HEK293 (cell line): ENCODE data around the gene HSPB6.

Experiments used
- CTCF ChIA-PET: fragments of 350-600 bp; formaldehyde crosslinking; extraction: SDS; loops from one replicate; lab custom pipeline; 2021; ENCODE audit warnings: antibody characterized with exemption; lab: Yijun Ruan, JAX
- POLR2A ChIA-PET: fragments of 300-600 bp; formaldehyde crosslinking; extraction: SDS; loops from one replicate; lab custom pipeline; 2020; ENCODE audit warnings: antibody characterized with exemption, inconsistent platforms; lab: Yijun Ruan, JAX
- H3K27ac ChIP-seq: fragments of 200-500 bp; sonication (Bioruptor generic); 2 replicates; pipeline ENCODE4 v1.5.1; 2014; ENCODE audit warnings: low read depth, low read length, control low read depth, inconsistent platforms; ENCODE audit errors: extremely low read depth
- H3K36me3 ChIP-seq, 2 experiments: fragments of 200-500 bp in 1 of 2; sonication (Bioruptor generic) in 1 of 2; 1 replicate in 1 of 2; 2 replicates in 1 of 2; pipeline ENCODE4 v1.5.1; 2014 to 2017; ENCODE audit warnings: inconsistent platforms in 2 of 2, low read length in 2 of 2; ENCODE audit not compliant: control insufficient read depth in 2 of 2, insufficient read depth in 1 of 2
- H3K4me1 ChIP-seq: fragments of 200-500 bp; sonication (Bioruptor generic); 2 replicates; pipeline ENCODE4 v1.5.1; 2014; ENCODE audit warnings: mild to moderate bottlenecking, low read length, inconsistent platforms; ENCODE audit not compliant: control insufficient read depth, insufficient read depth
- H3K4me3 ChIP-seq: 2 replicates; pipeline ENCODE4 v1.5.1; 2011; ENCODE audit warnings: low read depth, mild to moderate bottlenecking, control low read depth, low read length, moderate library complexity
- H3K9me3 ChIP-seq: fragments of 200-500 bp; sonication (Bioruptor generic); 2 replicates; pipeline ENCODE4 v1.5.1; 2014; ENCODE audit warnings: low read depth, low read length, inconsistent platforms; ENCODE audit not compliant: control insufficient read depth, insufficient read depth
- BCL11A ChIP-seq: fragments of 450-650 bp; formaldehyde crosslinking; IDR thresholded peaks from 2 replicates; pipeline ENCODE4 v1.5.1; 2016; ENCODE audit warnings: low read depth, missing biosample characterization, missing genetic modification characterization
- PRDM4 ChIP-seq: fragments of 450-650 bp; formaldehyde crosslinking; IDR thresholded peaks from 2 replicates; pipeline ENCODE4 v1.5.1; 2017; ENCODE audit warnings: missing biosample characterization, missing genetic modification characterization
- REST ChIP-seq: fragments of 450-650 bp; formaldehyde crosslinking; IDR thresholded peaks from 2 replicates; pipeline ENCODE4 v1.5.1; 2016; ENCODE audit warnings: missing biosample characterization, missing genetic modification characterization
- YY1 ChIP-seq: fragments of 450-650 bp; formaldehyde crosslinking; IDR thresholded peaks from 2 replicates; pipeline ENCODE4 v1.5.1; 2018; ENCODE audit warnings: missing biosample characterization, missing genetic modification characterization
- ZBTB17 ChIP-seq: fragments of 450-650 bp; formaldehyde crosslinking; IDR thresholded peaks from 2 replicates; pipeline ENCODE4 v1.5.1; 2016; ENCODE audit warnings: missing biosample characterization, missing genetic modification characterization
- ZFHX2 ChIP-seq: fragments of 450-650 bp; formaldehyde crosslinking; conservative IDR thresholded peaks from 2 replicates; pipeline ENCODE4 v1.5.1; 2016; ENCODE audit warnings: missing biosample characterization, missing genetic modification characterization
- ZIC2 ChIP-seq: fragments of 450-650 bp; formaldehyde crosslinking; IDR thresholded peaks from 2 replicates; pipeline ENCODE4 v1.5.1; 2016; ENCODE audit warnings: missing biosample characterization, missing genetic modification characterization
- ZNF404 ChIP-seq: fragments of 450-650 bp; formaldehyde crosslinking; IDR thresholded peaks from 2 replicates; pipeline ENCODE4 v1.5.1; 2017; ENCODE audit warnings: missing biosample characterization, missing genetic modification characterization
- ZNF416 ChIP-seq: fragments of 450-650 bp; formaldehyde crosslinking; IDR thresholded peaks from 2 replicates; pipeline ENCODE4 v1.5.1; 2016; ENCODE audit warnings: missing biosample characterization, missing genetic modification characterization
- ZNF473 ChIP-seq: fragments of 450-650 bp; formaldehyde crosslinking; IDR thresholded peaks from 2 replicates; pipeline ENCODE4 v1.5.1; 2017; ENCODE audit warnings: missing biosample characterization, missing genetic modification characterization
- ZNF639 ChIP-seq: fragments of 450-650 bp; formaldehyde crosslinking; IDR thresholded peaks from 2 replicates; pipeline ENCODE4 v1.5.1; 2016; ENCODE audit warnings: missing biosample characterization, missing genetic modification characterization
- ZNF658 ChIP-seq: fragments of 450-650 bp; formaldehyde crosslinking; IDR thresholded peaks from 2 replicates; pipeline ENCODE4; 2016; ENCODE audit warnings: missing biosample characterization, missing genetic modification characterization
- TF ChIP-seq, protein P1 (sequence below): fragments of 450-650 bp; formaldehyde crosslinking; IDR thresholded peaks from 2 replicates; pipeline ENCODE4 v1.5.1; 2016; ENCODE audit warnings: missing biosample characterization, missing genetic modification characterization, borderline replicate concordance
- TF ChIP-seq, protein P2 (sequence below): fragments of 450-650 bp; formaldehyde crosslinking; IDR thresholded peaks from 2 replicates; pipeline ENCODE4; 2016; ENCODE audit warnings: missing biosample characterization, missing genetic modification characterization

The HSPB6 gene

GRCh38 chr19:35760711-35761349 is 4.0 kb upstream of the HSPB6 start (continued):
- no peak for TF ChIP-seq YY1 (tag by site-specific recombination)

GRCh38 chr19:35759697-35760096 is 2.9 kb upstream of the HSPB6 start:
- peaks cover 15% of the 10 kb centered on the region for H3K4me1 ChIP-seq
- H3K4me3 ChIP-seq, result no peak overlapping the region
- peaks cover 56 to 63% of the 10 kb centered on the region in 2 experiments for H3K36me3 ChIP-seq
- POLR2A ChIA-PET, result interaction anchor here (0.6 to 4.7 kb wide), 5 partner anchors 9 to 24 kb away, joined by 3 to 29 read pairs (median 6); partner anchors contain the start of genes LIN37, PSENEN and U2AF1L4
- TF ChIP-seq ZFHX2 (tag by site-specific recombination) (no peak), ZNF658 (tag by site-specific recombination) (no peak), ZNF473 (tag by site-specific recombination) (peak; percentile 50; the same call in 1 of the 2 replicates), REST (no peak), ZNF416 (tag by site-specific recombination) (0 out of 2 replicates have a peak, but pooled peaks have one; percentile 12), ZIC2 (tag by site-specific recombination) (0 out of 2 replicates have a peak, but pooled peaks have one; percentile 21)
- TF ChIP-seq, protein P1, sequence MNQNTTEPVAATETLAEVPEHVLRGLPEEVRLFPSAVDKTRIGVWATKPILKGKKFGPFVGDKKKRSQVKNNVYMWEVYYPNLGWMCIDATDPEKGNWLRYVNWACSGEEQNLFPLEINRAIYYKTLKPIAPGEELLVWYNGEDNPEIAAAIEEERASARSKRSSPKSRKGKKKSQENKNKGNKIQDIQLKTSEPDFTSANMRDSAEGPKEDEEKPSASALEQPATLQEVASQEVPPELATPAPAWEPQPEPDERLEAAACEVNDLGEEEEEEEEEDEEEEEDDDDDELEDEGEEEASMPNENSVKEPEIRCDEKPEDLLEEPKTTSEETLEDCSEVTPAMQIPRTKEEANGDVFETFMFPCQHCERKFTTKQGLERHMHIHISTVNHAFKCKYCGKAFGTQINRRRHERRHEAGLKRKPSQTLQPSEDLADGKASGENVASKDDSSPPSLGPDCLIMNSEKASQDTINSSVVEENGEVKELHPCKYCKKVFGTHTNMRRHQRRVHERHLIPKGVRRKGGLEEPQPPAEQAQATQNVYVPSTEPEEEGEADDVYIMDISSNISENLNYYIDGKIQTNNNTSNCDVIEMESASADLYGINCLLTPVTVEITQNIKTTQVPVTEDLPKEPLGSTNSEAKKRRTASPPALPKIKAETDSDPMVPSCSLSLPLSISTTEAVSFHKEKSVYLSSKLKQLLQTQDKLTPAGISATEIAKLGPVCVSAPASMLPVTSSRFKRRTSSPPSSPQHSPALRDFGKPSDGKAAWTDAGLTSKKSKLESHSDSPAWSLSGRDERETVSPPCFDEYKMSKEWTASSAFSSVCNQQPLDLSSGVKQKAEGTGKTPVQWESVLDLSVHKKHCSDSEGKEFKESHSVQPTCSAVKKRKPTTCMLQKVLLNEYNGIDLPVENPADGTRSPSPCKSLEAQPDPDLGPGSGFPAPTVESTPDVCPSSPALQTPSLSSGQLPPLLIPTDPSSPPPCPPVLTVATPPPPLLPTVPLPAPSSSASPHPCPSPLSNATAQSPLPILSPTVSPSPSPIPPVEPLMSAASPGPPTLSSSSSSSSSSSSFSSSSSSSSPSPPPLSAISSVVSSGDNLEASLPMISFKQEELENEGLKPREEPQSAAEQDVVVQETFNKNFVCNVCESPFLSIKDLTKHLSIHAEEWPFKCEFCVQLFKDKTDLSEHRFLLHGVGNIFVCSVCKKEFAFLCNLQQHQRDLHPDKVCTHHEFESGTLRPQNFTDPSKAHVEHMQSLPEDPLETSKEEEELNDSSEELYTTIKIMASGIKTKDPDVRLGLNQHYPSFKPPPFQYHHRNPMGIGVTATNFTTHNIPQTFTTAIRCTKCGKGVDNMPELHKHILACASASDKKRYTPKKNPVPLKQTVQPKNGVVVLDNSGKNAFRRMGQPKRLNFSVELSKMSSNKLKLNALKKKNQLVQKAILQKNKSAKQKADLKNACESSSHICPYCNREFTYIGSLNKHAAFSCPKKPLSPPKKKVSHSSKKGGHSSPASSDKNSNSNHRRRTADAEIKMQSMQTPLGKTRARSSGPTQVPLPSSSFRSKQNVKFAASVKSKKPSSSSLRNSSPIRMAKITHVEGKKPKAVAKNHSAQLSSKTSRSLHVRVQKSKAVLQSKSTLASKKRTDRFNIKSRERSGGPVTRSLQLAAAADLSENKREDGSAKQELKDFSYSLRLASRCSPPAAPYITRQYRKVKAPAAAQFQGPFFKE (tag by site-specific recombination), result no peak
- no peaks in the 10 kb centered on the region for H3K9me3 ChIP-seq
- CTCF ChIA-PET, result interaction anchor here (0.5 kb wide), 1 partner anchor 30 kb away, joined by 3 read pairs; no protein-coding TSS in a partner anchor
- peak overlapping the region; percentile 97; the same call in 1 of the 2 replicates for H3K27ac ChIP-seq

- CTCF ChIA-PET, result interaction anchor here (0.7 to 1.4 kb wide), 6 partner anchors 9 to 63 kb away, joined by 3 to 7 read pairs (median 6); partner anchors contain the start of genes LIN37, PSENEN and U2AF1L4
- Histone ChIP-seq H3K36me3 (peaks cover 60 to 63% of the 10 kb centered on the region in 2 experiments), H3K9me3 (no peaks in the 10 kb centered on the region)
- no peak for TF ChIP-seq BCL11A (tag by site-specific recombination)
- TF ChIP-seq, protein P2, sequence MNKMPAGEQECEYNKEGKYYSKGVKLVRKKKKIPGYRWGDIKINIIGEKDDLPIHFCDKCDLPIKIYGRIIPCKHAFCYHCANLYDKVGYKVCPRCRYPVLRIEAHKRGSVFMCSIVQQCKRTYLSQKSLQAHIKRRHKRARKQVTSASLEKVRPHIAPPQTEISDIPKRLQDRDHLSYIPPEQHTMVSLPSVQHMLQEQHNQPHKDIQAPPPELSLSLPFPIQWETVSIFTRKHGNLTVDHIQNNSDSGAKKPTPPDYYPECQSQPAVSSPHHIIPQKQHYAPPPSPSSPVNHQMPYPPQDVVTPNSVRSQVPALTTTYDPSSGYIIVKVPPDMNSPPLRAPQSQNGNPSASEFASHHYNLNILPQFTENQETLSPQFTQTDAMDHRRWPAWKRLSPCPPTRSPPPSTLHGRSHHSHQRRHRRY (tag by site-specific recombination), result peak; percentile 63; the same call in 1 of the 2 replicates
- TF ChIP-seq ZBTB17 (tag by site-specific recombination), result peak; percentile 98
- TF ChIP-seq ZNF404, result no peak
- TF ChIP-seq ZNF639 (tag by site-specific recombination), result peak; percentile 84
- TF ChIP-seq PRDM4 (tag by site-specific recombination), result peak; percentile 66; the same call in 1 of the 2 replicates
Measured at GRCh38 chr19:35757749-35758608, 1.1 kb upstream of the HSPB6 start, which contains the start of gene PROSER3. Gene PROSER3, plus strand, starts transcription at chr19:35758176. Its CDS starts 40 bp downstream, at chr19:35758216.

More at GRCh38 chr19:35757749-35758608, 1.1 kb upstream of the HSPB6 start, which contains the start of gene PROSER3:
- H3K4me1 ChIP-seq, result peaks cover 15% of the 10 kb centered on the region
- H3K4me3 ChIP-seq, result peak within 1 kb of the TSS; percentile 71
- POLR2A ChIA-PET, result interaction anchor here (0.6 to 3.0 kb wide), 21 partner anchors 7 to 256 kb away, joined by 3 to 87 read pairs (median 4); partner anchors contain the start of genes ALKBH6, ARHGAP33, COX6B1 and LIN37
- peak within 1 kb of the TSS; percentile 97 for H3K27ac ChIP-seq
